AG10803 (cell line): ENCODE results near the gene OCA2.

Experiments
- DNase-seq: peaks from one replicate; pipeline ENCODE4 v3.0.0; 2010; ENCODE audit warnings: low read depth
- H3K4me3 ChIP-seq: 2 replicates; pipeline ENCODE4 v1.5.1; 2011; ENCODE audit warnings: mild to moderate bottlenecking, low read length, control low read depth
- CTCF ChIP-seq: conservative IDR thresholded peaks from 2 replicates; pipeline ENCODE4 v1.5.1; 2011; ENCODE audit warnings: mild to moderate bottlenecking, low read length, control low read depth, inconsistent platforms

The OCA2 gene

GRCh38 chr15:28001641-28002040 lies 97.5 kb downstream of the OCA2 start:
- H3K4me3 ChIP-seq, result no peak overlapping the region
- no peak for DNase-seq
- no peak for TF ChIP-seq CTCF

- no peak overlapping the region for H3K4me3 ChIP-seq
- no peak for DNase-seq
- no peak for TF ChIP-seq CTCF
These were observed 104.9 kb downstream of the OCA2 start for GRCh38 chr15:27993996-27994780.

GRCh38 chr15:27993544-27993943 lies 105.6 kb downstream of the OCA2 start:
- DNase-seq, result no peak
- H3K4me3 ChIP-seq, result no peak overlapping the region
- TF ChIP-seq CTCF, result no peak

GRCh38 chr15:27990521-27991515 lies 108.3 kb downstream of the OCA2 start:
- no peak for DNase-seq
- H3K4me3 ChIP-seq, result no peak overlapping the region
- no peak for TF ChIP-seq CTCF

GRCh38 chr15:27989838-27990237 lies 109.3 kb downstream of the OCA2 start:
- no peak for DNase-seq
- no peak for TF ChIP-seq CTCF
- no peak overlapping the region for H3K4me3 ChIP-seq

GRCh38 chr15:27989427-27989826 lies 109.7 kb downstream of the OCA2 start:
- no peak for TF ChIP-seq CTCF
- H3K4me3 ChIP-seq, result no peak overlapping the region
- no peak for DNase-seq
